IMR-90 (cell line): ENCODE measurements around the gene GLIS1.
A peak's percentile ranks its signal among the peaks of the same experiment; 100 is the strongest.

Source experiments
- CEBPB ChIP-seq: IDR thresholded peaks from 2 replicates; pipeline ENCODE4 v1.6.1; 2012; ENCODE audit warnings: low read depth, low read length, improper control_type of control experiment
- CTCF ChIP-seq: conservative IDR thresholded peaks from 2 replicates; pipeline ENCODE4 v1.5.1; 2012; ENCODE audit warnings: mild to moderate bottlenecking, low read depth, low read length, improper control_type of control experiment
- ELK1 ChIP-seq: fragments of 150-350 bp; IDR thresholded peaks from 2 replicates; pipeline ENCODE4 v1.6.1; 2016; ENCODE audit warnings: low read depth, mild to moderate bottlenecking, low read length, moderate library complexity, borderline replicate concordance
- POLR2A ChIP-seq: IDR thresholded peaks from 2 replicates; pipeline ENCODE4 v1.6.1; 2012; ENCODE audit warnings: mild to moderate bottlenecking, low read depth, low read length
- RFX5 ChIP-seq: IDR thresholded peaks from 2 replicates; pipeline ENCODE4 v1.8.0; 2012; ENCODE audit warnings: low read depth, mild to moderate bottlenecking, low read length, moderate library complexity

- TF ChIP-seq POLR2A (no peak), CEBPB (peak; percentile 82), CTCF (no peak), ELK1 (no peak), RFX5 (no peak)
Measured at GRCh38 chr1:53617382-53617781, 121.6 kb downstream of the GLIS1 start.
